ENCODE results near the gene VCP.

GRCh38 chr9:35044071-35044470, 28.4 kb downstream of the VCP start:
- TF ChIP-seq NFIC (IDR thresholded peaks at IDR 0.05): no peak
- no peak for TF ChIP-seq EWSR1 (IDR thresholded peaks at IDR 0.05; ENCODE audit: borderline replicate concordance, low read depth, partially characterized antibody)
- no peak for TF ChIP-seq BCLAF1 (IDR thresholded peaks at IDR 0.05; ENCODE audit: borderline replicate concordance in 1 of 2, control insufficient read depth in 1 of 2, low read depth in 2 of 2, low read length in 1 of 2)
- no peak for TF ChIP-seq MYC (IDR thresholded peaks at IDR 0.05; ENCODE audit: low read depth, low read length)
- TF ChIP-seq MYC (CRISPR knock-in tag; IDR thresholded peaks at IDR 0.05; ENCODE audit: borderline replicate concordance, low read depth): no peak
- TF ChIP-seq BRCA1 (IDR thresholded peaks at IDR 0.05): no peak
- no peak for TF ChIP-seq BRCA1 (CRISPR knock-in tag; IDR thresholded peaks at IDR 0.05)
- TF ChIP-seq KLF10 (CRISPR knock-in tag; IDR thresholded peaks at IDR 0.05): no peak
- no peak for TF ChIP-seq FOXP4 (CRISPR knock-in tag; IDR thresholded peaks at IDR 0.05; ENCODE audit: borderline replicate concordance)
- TF ChIP-seq HDAC2 (IDR thresholded peaks at IDR 0.05): no peak
- TF ChIP-seq, protein P1, sequence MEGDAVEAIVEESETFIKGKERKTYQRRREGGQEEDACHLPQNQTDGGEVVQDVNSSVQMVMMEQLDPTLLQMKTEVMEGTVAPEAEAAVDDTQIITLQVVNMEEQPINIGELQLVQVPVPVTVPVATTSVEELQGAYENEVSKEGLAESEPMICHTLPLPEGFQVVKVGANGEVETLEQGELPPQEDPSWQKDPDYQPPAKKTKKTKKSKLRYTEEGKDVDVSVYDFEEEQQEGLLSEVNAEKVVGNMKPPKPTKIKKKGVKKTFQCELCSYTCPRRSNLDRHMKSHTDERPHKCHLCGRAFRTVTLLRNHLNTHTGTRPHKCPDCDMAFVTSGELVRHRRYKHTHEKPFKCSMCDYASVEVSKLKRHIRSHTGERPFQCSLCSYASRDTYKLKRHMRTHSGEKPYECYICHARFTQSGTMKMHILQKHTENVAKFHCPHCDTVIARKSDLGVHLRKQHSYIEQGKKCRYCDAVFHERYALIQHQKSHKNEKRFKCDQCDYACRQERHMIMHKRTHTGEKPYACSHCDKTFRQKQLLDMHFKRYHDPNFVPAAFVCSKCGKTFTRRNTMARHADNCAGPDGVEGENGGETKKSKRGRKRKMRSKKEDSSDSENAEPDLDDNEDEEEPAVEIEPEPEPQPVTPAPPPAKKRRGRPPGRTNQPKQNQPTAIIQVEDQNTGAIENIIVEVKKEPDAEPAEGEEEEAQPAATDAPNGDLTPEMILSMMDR (IDR thresholded peaks at IDR 0.05 in 2 of 3, conservative IDR thresholded peaks at IDR 0.05 in 1 of 3; ENCODE audit: insufficient read depth in 2 of 3, low read depth in 1 of 3, low read length in 3 of 3): no peak
- TF ChIP-seq EZH2 (IDR thresholded peaks at IDR 0.05; ENCODE audit: borderline replicate concordance, low read depth, low read length): no peak
- TF ChIP-seq RNF2 (IDR thresholded peaks at IDR 0.05): no peak
- no peak for TF ChIP-seq RAD21 (CRISPR knock-in tag; conservative IDR thresholded peaks at IDR 0.05 in 1 of 2, IDR thresholded peaks at IDR 0.05 in 1 of 2)

Data from K562 (cell line).